ENCODE measurements around the gene ERO1A. TPM values are rescaled to one million over a fixed set of nuclear protein-coding genes. Genes with fewer than 3 reads are reported as not detected.

ERO1A gene
- total and polyA plus RNA-seq, 2 of the 4 experiments (the other 2 are of a cell fraction) = 29.7 to 44.6 TPM

- H3K4me3 ChIP-seq (ENCODE audit: insufficient read depth, low read depth, low read length) = no peak overlapping the region
- intact Hi-C loops (cut with micrococcal nuclease) (no loop called here), dilution Hi-C loops (cut with HindIII; ENCODE audit: low sequenced_read_pairs, unreplicated experiment) (no loop called here), in situ Hi-C loops (cut with MboI; ENCODE audit: low sequenced_read_pairs) (loop anchor here (25.0 kb wide), 1 partner anchor 366 kb away; the partner anchor contains the start of gene PTGER2)
- H3K18ac ChIP-seq (ENCODE audit: low read depth, low read length) = no peak overlapping the region
- H3K4me2 ChIP-seq (ENCODE audit: low read depth, low read length) = no peak overlapping the region
- no peak overlapping the region for H2AK5ac ChIP-seq (ENCODE audit: low read depth, low read length)
- no peaks in the 10 kb centered on the region for H3K27me3 ChIP-seq (ENCODE audit: control insufficient read depth, insufficient read depth, low read length)
- no peak overlapping the region for H2AK9ac ChIP-seq (replicated peaks; ENCODE audit: low read depth, low read length, poor library complexity)
- H4K20me1 ChIP-seq (ENCODE audit: insufficient read depth, low read length) = no peaks in the 10 kb centered on the region; the same call in 1 of the 2 replicates
- H3K9me3 ChIP-seq (ENCODE audit: control insufficient read depth, insufficient read depth, low read length) = no peaks in the 10 kb centered on the region
- no CpG with 5 or more reads among the region's 2 CpGs for WGBS, 2 experiments (ENCODE audit: extremely low coverage in 2 of 2, insufficient read length in 1 of 2)
- H3K36me3 ChIP-seq (ENCODE audit: control insufficient read depth, insufficient read depth, low read length) = peaks cover 11% of the 10 kb centered on the region; the same call in 1 of the 2 replicates
- no peak for ATAC-seq (ENCODE audit: low read depth)
- TF ChIP-seq BHLHE40 (IDR thresholded peaks at IDR 0.05; ENCODE audit: low read depth, low read length) (no peak), POLR2A (IDR thresholded peaks at IDR 0.05; ENCODE audit: low read depth, low read length) (no peak), CTCF (conservative IDR thresholded peaks at IDR 0.05; ENCODE audit: low read depth, low read length) (peak; percentile 14; the same call in 1 of the 2 replicates)
- peaks cover 7 to 28% of the 10 kb centered on the region in 2 experiments; a peak in 3 of 4 replicates for H3K79me1 ChIP-seq (ENCODE audit: low read depth in 1 of 2, low read length in 2 of 2)
- no peak overlapping the region for H4K5ac ChIP-seq (ENCODE audit: low read depth, low read length)
- H4K91ac ChIP-seq (ENCODE audit: insufficient read depth, low read depth, low read length) = no peak overlapping the region
- BruUV-seq (replicated peaks) = no TSS peak
- CTCF ChIA-PET = interaction anchor here (0.6 to 1.3 kb wide), 2 partner anchors 10 to 23 kb away, joined by 4 to 5 read pairs; no protein-coding TSS in a partner anchor
- H3K14ac ChIP-seq (replicated peaks; ENCODE audit: low read depth, low read length) = no peak overlapping the region
- no peak overlapping the region for H3K9ac ChIP-seq (ENCODE audit: low read depth, low read length)
- DNase-seq = no peak
- POLR2A ChIA-PET (ENCODE audit: unreplicated experiment) = no interaction called here
- H3K56ac ChIP-seq (ENCODE audit: extremely low read depth, insufficient read depth, low read length) = no peak overlapping the region
- no peak overlapping the region for H2BK15ac ChIP-seq (ENCODE audit: low read depth, low read length)
- no peak overlapping the region for H2BK20ac ChIP-seq (ENCODE audit: low read depth, low read length)
- no peaks in the 10 kb centered on the region for H3K4me1 ChIP-seq (ENCODE audit: control insufficient read depth, insufficient read depth, low read length)
- no peak overlapping the region for H3K4ac ChIP-seq (ENCODE audit: low read depth, low read length)
- peaks cover 4% of the 10 kb centered on the region; the same call in 1 of the 2 replicates for H3K9me1 ChIP-seq (ENCODE audit: insufficient read depth, low read length)
- no peak overlapping the region for H2BK5ac ChIP-seq (ENCODE audit: low read depth, low read length, poor library complexity, severe bottlenecking)
- H2AFZ ChIP-seq (replicated peaks; ENCODE audit: low read length, poor library complexity) = no peak overlapping the region
- H4K8ac ChIP-seq (ENCODE audit: low read depth in 2 of 2, low read length in 2 of 2) = no peak overlapping the region
- H2BK120ac ChIP-seq (ENCODE audit: low read depth, low read length) = no peak overlapping the region
- H3K27ac ChIP-seq (ENCODE audit: insufficient read depth, low read length) = no peak overlapping the region
- no peak overlapping the region for H3K23ac ChIP-seq (ENCODE audit: low read depth, low read length)
Measured at GRCh38 chr14:52678591-52678990, 16.8 kb downstream of the ERO1A start.
